Measurements from ENCODE around the gene OR51A4. TPM values are rescaled to one million over a fixed set of nuclear protein-coding genes. Genes with fewer than 3 reads are reported as not detected.

Gene OR51A4
- total RNA-seq, 1 experiment from 2014 or later = not detected

DNA sequence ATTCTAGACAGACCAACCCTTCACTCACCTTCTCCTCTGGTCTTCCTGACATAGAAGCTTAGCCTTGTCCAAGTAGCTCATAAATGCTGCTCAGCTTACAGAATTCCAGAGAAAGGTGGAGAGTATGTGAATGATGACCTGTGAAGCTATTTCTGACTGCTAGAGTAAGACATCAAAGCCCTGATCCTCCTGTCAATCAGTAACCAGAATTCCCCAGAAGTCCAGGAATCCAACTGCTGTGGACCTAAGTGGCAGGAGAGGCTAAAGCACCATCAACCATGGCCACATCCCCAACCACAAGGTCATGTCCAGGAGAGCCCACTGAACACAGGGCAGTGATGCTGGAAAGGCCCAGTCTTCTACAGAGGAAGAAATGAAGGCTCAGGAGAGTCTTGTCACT lies 30.8 kb downstream of the OR51A4 start:
- intact Hi-C loops (cut with micrococcal nuclease; ENCODE audit: unreplicated experiment) = no loop called here
- Mint-ChIP-seq H3K4me3 (ENCODE audit: low read depth, unreplicated experiment) (no peak overlapping the region), H3K27ac (ENCODE audit: unreplicated experiment) (no peak overlapping the region), H3K4me1 (ENCODE audit: low read depth, unreplicated experiment) (no peaks in the 10 kb centered on the region), H3K9me3 (ENCODE audit: low read depth, unreplicated experiment) (peaks cover 2% of the 10 kb centered on the region), H3K36me3 (ENCODE audit: insufficient read depth, unreplicated experiment) (no peaks in the 10 kb centered on the region), H3K27me3 (ENCODE audit: unreplicated experiment) (no peaks in the 10 kb centered on the region)
- DNase-seq = no peak
- CTCF ChIA-PET = interaction anchor here (0.6 kb wide), 1 partner anchor 10 kb away, joined by 8 read pairs; no protein-coding TSS in a partner anchor
- no TSS peak for BruUV-seq (replicated peaks)
- no peak for TF ChIP-seq CTCF (IDR thresholded peaks at IDR 0.05; ENCODE audit: unreplicated experiment)

- no peak for DNase-seq
- TF ChIP-seq CTCF (IDR thresholded peaks at IDR 0.05; ENCODE audit: unreplicated experiment) = no peak
- no peaks in the 10 kb centered on the region for H3K27me3 Mint-ChIP-seq (ENCODE audit: unreplicated experiment)
- intact Hi-C loops (cut with micrococcal nuclease; ENCODE audit: unreplicated experiment) = no loop called here
- BruUV-seq (replicated peaks) = no TSS peak
- CTCF ChIA-PET = no interaction called here
- H3K4me1 Mint-ChIP-seq (ENCODE audit: low read depth, unreplicated experiment) = no peaks in the 10 kb centered on the region
- no peak within 1 kb of the TSS for H3K27ac Mint-ChIP-seq (ENCODE audit: unreplicated experiment)
- no peak within 1 kb of the TSS for H3K4me3 Mint-ChIP-seq (ENCODE audit: low read depth, unreplicated experiment)
- H3K9me3 Mint-ChIP-seq (ENCODE audit: low read depth, unreplicated experiment) = no peaks in the 10 kb centered on the region
- no peaks in the 10 kb centered on the region for H3K36me3 Mint-ChIP-seq (ENCODE audit: insufficient read depth, unreplicated experiment)
Measured at GRCh38 chr11:4903484-4903883, 43.9 kb downstream of the OR51A4 start, which contains the start of gene OR51A7. TSS of gene OR51A7 (plus strand) at chr11:4903783. CDS start at chr11:4907370, 3,587 bp downstream.

Other genes with a start within 250 kb of the OR51A4 start
- gene OR51E2, start 249.8 kb downstream of the OR51A4 start, total RNA-seq (2022) = not detected in 2 replicates
- not detected in 2 replicates for gene MMP26, start 242.8 kb downstream of the OR51A4 start, total RNA-seq (2022)
- not detected in 2 replicates for gene OR51F1, start 177.7 kb downstream of the OR51A4 start, total RNA-seq (2022)
- not detected in 2 replicates for gene OR52R1, start 143.2 kb downstream of the OR51A4 start, total RNA-seq (2022)
- gene OR51F2, start 126.3 kb downstream of the OR51A4 start, total RNA-seq (2022) = not detected in 2 replicates
- gene OR51S1, start 98.4 kb downstream of the OR51A4 start, total RNA-seq (2022) = not detected in 2 replicates
- gene OR51T1, start 65.7 kb downstream of the OR51A4 start, total RNA-seq (2022) = not detected in 2 replicates
- not detected in 2 replicates for gene OR51A7, start 43.8 kb downstream of the OR51A4 start, total RNA-seq (2022)
- gene OR51G2, start 28.3 kb downstream of the OR51A4 start, total RNA-seq (2022) = not detected in 2 replicates
- gene OR51G1, start 23.3 kb downstream of the OR51A4 start, total RNA-seq (2022) = not detected in 2 replicates
- gene OR51A2, start 8.1 kb upstream of the OR51A4 start, total RNA-seq (2022) = not detected in 2 replicates
- gene OR51L1, start 47.2 kb upstream of the OR51A4 start, total RNA-seq (2022) = not detected in 2 replicates
- not detected in 2 replicates for gene OR52J3, start 98.9 kb upstream of the OR51A4 start, total RNA-seq (2022)
- not detected in 2 replicates for gene OR52E2, start 112.0 kb upstream of the OR51A4 start, total RNA-seq (2022)
- not detected in 2 replicates for gene OR52E1, start 122.0 kb upstream of the OR51A4 start, total RNA-seq (2022)
- gene OR52A5, start 190.8 kb upstream of the OR51A4 start, total RNA-seq (2022) = not detected in 2 replicates
- not detected in 2 replicates for gene OR52A1, start 207.2 kb upstream of the OR51A4 start, total RNA-seq (2022)

All from Calu3 (cell line).